Measurements from ENCODE around the gene LMBRD1.

The LMBRD1 gene

DNA sequence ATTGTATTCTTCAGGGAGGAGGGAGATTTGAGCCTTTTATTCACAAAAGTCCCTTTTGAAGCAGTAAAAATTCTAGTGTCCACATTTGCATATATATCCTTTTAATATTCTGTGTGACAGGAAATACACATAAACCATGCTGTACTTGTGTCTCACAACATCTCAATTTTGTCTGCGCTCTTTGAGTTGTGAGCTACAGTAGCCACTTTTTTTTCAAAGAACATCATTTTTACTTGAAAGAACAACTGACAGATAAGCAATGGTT is 21.3 kb downstream of the LMBRD1 start:
- DNase-seq (ENCODE audit: low spot score) (no peak), ATAC-seq (ENCODE audit: low read depth) (no peak)
- H3K36me3 ChIP-seq (ENCODE audit: low read depth) = no peaks in the 10 kb centered on the region
- TF ChIP-seq CTCF (IDR thresholded peaks at IDR 0.05; ENCODE audit: poor library complexity, severe bottlenecking) = no peak
- H3K9me3 ChIP-seq (ENCODE audit: severe bottlenecking) = no peaks in the 10 kb centered on the region
- no peak overlapping the region for H3K4me3 ChIP-seq (ENCODE audit: severe bottlenecking)
- no peak overlapping the region for H3K27ac ChIP-seq (ENCODE audit: poor library complexity, severe bottlenecking)
- no peaks in the 10 kb centered on the region for H3K27me3 ChIP-seq (ENCODE audit: insufficient read depth, poor library complexity, severe bottlenecking)
- H3K4me1 ChIP-seq (ENCODE audit: insufficient read depth, poor library complexity, severe bottlenecking) = peaks cover under 1% of the 10 kb centered on the region

DNA sequence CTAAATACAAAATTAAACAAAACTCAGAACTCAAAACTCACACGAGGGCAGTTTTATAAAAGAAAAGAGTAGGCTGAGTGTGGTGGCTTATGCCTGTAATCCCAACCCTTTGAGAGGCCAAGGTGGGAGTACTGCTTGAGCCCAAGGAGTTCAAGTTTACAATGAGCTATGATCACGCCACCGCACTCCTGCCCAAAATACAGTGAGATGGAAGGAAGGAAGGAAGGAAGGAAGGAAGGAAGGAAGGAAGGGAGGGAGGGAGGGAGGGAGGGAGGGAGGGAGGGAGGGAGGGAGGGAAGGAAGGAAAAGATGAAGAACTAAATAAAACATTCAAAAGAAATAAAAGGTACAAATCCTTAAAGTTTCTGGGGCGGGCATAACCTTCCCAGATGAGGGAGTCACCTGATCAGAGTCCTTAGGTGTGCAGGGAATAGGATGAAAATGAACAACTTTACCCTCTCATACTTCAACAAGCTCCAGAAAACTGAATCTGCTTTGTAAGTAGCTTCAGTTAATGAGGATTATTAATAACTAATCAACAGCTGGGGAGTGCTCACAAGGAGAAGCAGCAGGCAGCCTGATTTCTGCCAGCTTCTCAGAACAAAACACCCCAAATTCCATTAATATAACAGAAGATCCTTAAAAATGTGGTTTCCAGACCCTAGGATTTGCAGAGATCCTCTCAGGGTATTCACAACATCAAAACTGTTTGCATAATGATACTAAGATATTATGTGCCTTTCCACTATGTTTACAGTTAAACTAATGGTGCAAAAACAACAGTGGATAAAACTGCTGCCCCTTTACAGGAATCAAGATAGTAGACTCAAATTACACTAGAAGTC is 21.8 kb downstream of the LMBRD1 start:
- ATAC-seq (ENCODE audit: low read depth) (no peak), DNase-seq (ENCODE audit: low spot score) (no peak)
- TF ChIP-seq CTCF (IDR thresholded peaks at IDR 0.05; ENCODE audit: poor library complexity, severe bottlenecking) = no peak
- no peaks in the 10 kb centered on the region for H3K4me1 ChIP-seq (ENCODE audit: insufficient read depth, poor library complexity, severe bottlenecking)
- no peak overlapping the region for H3K27ac ChIP-seq (ENCODE audit: poor library complexity, severe bottlenecking)
- H3K9me3 ChIP-seq (ENCODE audit: severe bottlenecking) = no peaks in the 10 kb centered on the region
- no peaks in the 10 kb centered on the region for H3K27me3 ChIP-seq (ENCODE audit: insufficient read depth, poor library complexity, severe bottlenecking)
- H3K36me3 ChIP-seq (ENCODE audit: low read depth) = no peaks in the 10 kb centered on the region
- no peak overlapping the region for H3K4me3 ChIP-seq (ENCODE audit: severe bottlenecking)

DNA sequence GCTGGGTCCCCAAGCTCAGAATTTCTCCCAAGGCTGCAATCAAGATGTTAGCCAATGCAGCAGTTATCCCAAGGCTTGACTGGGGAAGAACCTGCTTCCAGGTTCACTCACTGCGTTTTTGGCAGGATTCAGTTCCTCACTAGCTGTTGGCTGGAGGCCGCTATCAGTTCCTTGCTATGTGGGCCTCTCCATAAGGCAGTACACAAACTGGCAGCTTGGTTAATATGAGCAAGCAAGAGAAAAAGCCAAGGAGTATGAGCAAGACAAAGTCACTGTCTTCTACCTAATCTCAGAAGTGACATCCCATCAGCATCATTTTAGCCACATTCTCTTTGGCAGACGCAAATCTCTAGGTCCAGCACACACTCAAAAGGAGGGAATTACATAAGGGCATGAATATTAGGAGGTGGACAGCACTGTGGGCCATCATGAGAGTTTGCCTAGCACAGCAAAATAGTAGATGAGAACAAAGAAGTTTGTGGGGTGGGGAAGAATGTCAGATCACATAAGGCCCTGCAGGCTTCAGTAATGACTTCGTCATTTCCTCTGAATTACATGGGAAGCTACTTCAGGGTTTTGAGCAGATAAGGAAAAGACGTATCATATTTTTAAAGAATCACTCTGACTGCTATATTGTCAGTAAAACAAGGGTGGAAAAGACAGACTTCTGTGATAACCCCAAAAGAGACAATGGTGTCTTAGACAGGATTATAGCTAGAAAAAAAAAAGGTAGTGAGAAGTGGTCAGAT is 25.5 kb downstream of the LMBRD1 start:
- no peaks in the 10 kb centered on the region for H3K27me3 ChIP-seq (ENCODE audit: insufficient read depth, poor library complexity, severe bottlenecking)
- TF ChIP-seq CTCF (IDR thresholded peaks at IDR 0.05; ENCODE audit: poor library complexity, severe bottlenecking) = no peak
- H3K36me3 ChIP-seq (ENCODE audit: low read depth) = no peaks in the 10 kb centered on the region
- H3K4me3 ChIP-seq (ENCODE audit: severe bottlenecking) = no peak overlapping the region
- no peak overlapping the region for H3K27ac ChIP-seq (ENCODE audit: poor library complexity, severe bottlenecking)
- ATAC-seq (ENCODE audit: low read depth) (no peak), DNase-seq (ENCODE audit: low spot score) (no peak)
- no peaks in the 10 kb centered on the region for H3K9me3 ChIP-seq (ENCODE audit: severe bottlenecking)
- H3K4me1 ChIP-seq (ENCODE audit: insufficient read depth, poor library complexity, severe bottlenecking) = no peaks in the 10 kb centered on the region

DNA sequence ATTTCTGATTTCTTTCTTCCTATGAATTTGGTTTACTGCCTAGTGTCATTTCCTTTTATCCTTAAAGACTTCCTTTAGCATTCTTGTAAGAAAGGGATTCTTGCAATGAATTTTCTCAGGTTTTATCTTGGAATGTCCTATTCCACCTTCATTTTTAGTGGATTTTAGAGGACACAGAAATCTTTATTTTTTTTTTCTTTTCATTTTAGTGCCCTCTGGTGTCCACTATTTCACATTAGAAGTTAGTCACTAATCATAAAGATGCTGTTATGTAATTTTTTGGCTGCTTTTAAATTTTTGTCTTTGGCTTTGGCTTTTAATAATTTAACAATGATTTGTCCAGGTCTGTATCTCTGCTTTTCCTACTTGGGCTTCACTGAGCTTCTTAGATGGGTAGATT is 28.1 kb downstream of the LMBRD1 start:
- Histone ChIP-seq H3K4me3 (ENCODE audit: severe bottlenecking) (no peak overlapping the region), H3K36me3 (ENCODE audit: low read depth) (no peaks in the 10 kb centered on the region), H3K27ac (ENCODE audit: poor library complexity, severe bottlenecking) (no peak overlapping the region), H3K9me3 (ENCODE audit: severe bottlenecking) (no peaks in the 10 kb centered on the region), H3K4me1 (ENCODE audit: insufficient read depth, poor library complexity, severe bottlenecking) (no peaks in the 10 kb centered on the region), H3K27me3 (ENCODE audit: insufficient read depth, poor library complexity, severe bottlenecking) (no peaks in the 10 kb centered on the region)
- DNase-seq (ENCODE audit: low spot score) = no peak
- no peak for ATAC-seq (ENCODE audit: low read depth)
- TF ChIP-seq CTCF (IDR thresholded peaks at IDR 0.05; ENCODE audit: poor library complexity, severe bottlenecking) = peak; percentile 36

DNA sequence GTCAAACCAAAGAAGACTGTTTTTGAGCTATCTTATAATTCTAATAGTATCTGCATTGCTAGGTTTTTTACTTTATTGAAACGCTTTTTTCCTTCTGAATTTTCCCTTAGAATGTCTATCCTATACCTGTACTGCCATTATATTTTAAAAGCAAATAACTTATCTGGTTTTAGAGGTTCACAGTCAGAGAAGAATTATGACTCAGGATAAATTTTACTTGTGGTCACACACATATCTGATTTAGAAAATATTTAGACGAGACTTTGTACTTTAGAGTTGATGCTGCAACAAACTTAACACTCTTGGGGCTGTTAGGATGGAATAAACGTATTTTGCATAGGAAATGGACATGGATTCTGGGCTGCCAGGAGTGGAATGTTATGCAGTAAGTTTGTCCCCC is 33.0 kb downstream of the LMBRD1 start:
- no peak for DNase-seq (ENCODE audit: low spot score)
- Histone ChIP-seq H3K9me3 (ENCODE audit: severe bottlenecking) (no peaks in the 10 kb centered on the region), H3K4me1 (ENCODE audit: insufficient read depth, poor library complexity, severe bottlenecking) (no peaks in the 10 kb centered on the region), H3K4me3 (ENCODE audit: severe bottlenecking) (no peak overlapping the region), H3K27ac (ENCODE audit: poor library complexity, severe bottlenecking) (no peak overlapping the region), H3K36me3 (ENCODE audit: low read depth) (no peaks in the 10 kb centered on the region), H3K27me3 (ENCODE audit: insufficient read depth, poor library complexity, severe bottlenecking) (no peaks in the 10 kb centered on the region)
- no peak for ATAC-seq (ENCODE audit: low read depth)
- TF ChIP-seq CTCF (IDR thresholded peaks at IDR 0.05; ENCODE audit: poor library complexity, severe bottlenecking) = no peak

Data from RWPE2 (cell line).